ENCODE data around the gene VRTN. TPM values are rescaled to one million over a fixed set of nuclear protein-coding genes. Genes with fewer than 3 reads are reported as not detected.
A peak's percentile ranks its signal among the peaks of the same experiment; 100 is the strongest.

Gene VRTN
- total and polyA plus RNA-seq, 9 of the 15 experiments (the other 6 are each of a cell fraction or from before 2014, with no cell fraction given), result 0.05 to 0.09 (median 0.06) TPM; not detected in 6

DNA sequence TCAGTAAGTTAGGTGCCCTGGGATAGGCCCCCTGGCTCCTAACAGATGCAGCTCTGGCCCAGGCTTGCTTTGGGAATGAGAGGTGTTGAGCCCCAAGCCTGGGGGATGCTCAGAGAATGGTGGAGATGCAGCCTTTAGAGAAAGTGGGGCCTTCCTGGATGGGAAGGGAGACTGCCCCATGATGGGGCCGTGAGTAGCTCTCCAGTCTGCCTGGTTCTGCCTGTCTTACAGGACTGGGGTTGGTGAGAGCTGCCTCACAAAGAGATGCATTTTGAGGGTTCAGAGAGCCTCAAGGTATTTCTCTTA, 523 bp upstream of the VRTN start:
- Histone ChIP-seq H3K27ac (ENCODE audit: extremely low read depth, low read depth, low read length) (no peak overlapping the region), H2AFZ (ENCODE audit: low read depth, low read length) (peak overlapping the region; percentile 31; the same call in 1 of the 2 replicates), H3K9me3 (replicated peaks; ENCODE audit: control insufficient read depth, insufficient read depth, low read depth, low read length) (no peaks in the 10 kb centered on the region), H3K27me3 (ENCODE audit: control insufficient read depth in 2 of 2, insufficient read depth in 2 of 2, low read length in 2 of 2) (no peaks in the 10 kb centered on the region; a peak in 1 of 5 replicates), H3K4me1 (replicated peaks in 1 of 2; ENCODE audit: control insufficient read depth in 2 of 2, insufficient read depth in 2 of 2, low read length in 2 of 2) (peaks cover 2 to 6% of the 10 kb centered on the region in 2 experiments; a peak in 4 of 5 replicates), H3K9me1 (ENCODE audit: control insufficient read depth, insufficient read depth, low read length) (no peaks in the 10 kb centered on the region), H4K20me1 (replicated peaks; ENCODE audit: control insufficient read depth, insufficient read depth, low read length) (no peaks in the 10 kb centered on the region), H3K4me2 (ENCODE audit: insufficient read depth, low read length) (no peak overlapping the region), H3K4me3 (no peak overlapping the region), H3K36me3 (ENCODE audit: control insufficient read depth, insufficient read depth, low read length) (no peaks in the 10 kb centered on the region), H3K79me2 (ENCODE audit: control insufficient read depth, insufficient read depth, low read length) (no peaks in the 10 kb centered on the region), H3K9ac (ENCODE audit: insufficient read depth in 1 of 2, low read depth in 2 of 2, low read length in 2 of 2) (no peak overlapping the region)
- DNase-seq (ENCODE audit: extremely low read depth in 1 of 4, low spot score in 3 of 4) (no peak), FAIRE-seq (no peak), ATAC-seq (no peak)
- no TSS peak for BruUV-seq (replicated peaks)
- 13% methylated on average over 1 of the region's 1 CpG for WGBS (ENCODE audit: insufficient coverage, low coverage, missing lambda C conversion rate)
- in situ Hi-C loops (cut with MboI), result no loop called here
- CTCF ChIA-PET (ENCODE audit: low intra/inter-chr PET ratio), result no interaction called here
- intact Hi-C loops (cut with micrococcal nuclease), result no loop called here
- POLR2A ChIA-PET, result interaction anchor here (0.6 to 1.6 kb wide), 3 partner anchors 9 to 919 kb away, joined by 3 to 4 read pairs (median 4); no protein-coding TSS in a partner anchor
- TF ChIP-seq MEF2A (IDR thresholded peaks at IDR 0.05; ENCODE audit: control insufficient read depth, low read depth, low read length), result no peak
- TF ChIP-seq, protein P1, sequence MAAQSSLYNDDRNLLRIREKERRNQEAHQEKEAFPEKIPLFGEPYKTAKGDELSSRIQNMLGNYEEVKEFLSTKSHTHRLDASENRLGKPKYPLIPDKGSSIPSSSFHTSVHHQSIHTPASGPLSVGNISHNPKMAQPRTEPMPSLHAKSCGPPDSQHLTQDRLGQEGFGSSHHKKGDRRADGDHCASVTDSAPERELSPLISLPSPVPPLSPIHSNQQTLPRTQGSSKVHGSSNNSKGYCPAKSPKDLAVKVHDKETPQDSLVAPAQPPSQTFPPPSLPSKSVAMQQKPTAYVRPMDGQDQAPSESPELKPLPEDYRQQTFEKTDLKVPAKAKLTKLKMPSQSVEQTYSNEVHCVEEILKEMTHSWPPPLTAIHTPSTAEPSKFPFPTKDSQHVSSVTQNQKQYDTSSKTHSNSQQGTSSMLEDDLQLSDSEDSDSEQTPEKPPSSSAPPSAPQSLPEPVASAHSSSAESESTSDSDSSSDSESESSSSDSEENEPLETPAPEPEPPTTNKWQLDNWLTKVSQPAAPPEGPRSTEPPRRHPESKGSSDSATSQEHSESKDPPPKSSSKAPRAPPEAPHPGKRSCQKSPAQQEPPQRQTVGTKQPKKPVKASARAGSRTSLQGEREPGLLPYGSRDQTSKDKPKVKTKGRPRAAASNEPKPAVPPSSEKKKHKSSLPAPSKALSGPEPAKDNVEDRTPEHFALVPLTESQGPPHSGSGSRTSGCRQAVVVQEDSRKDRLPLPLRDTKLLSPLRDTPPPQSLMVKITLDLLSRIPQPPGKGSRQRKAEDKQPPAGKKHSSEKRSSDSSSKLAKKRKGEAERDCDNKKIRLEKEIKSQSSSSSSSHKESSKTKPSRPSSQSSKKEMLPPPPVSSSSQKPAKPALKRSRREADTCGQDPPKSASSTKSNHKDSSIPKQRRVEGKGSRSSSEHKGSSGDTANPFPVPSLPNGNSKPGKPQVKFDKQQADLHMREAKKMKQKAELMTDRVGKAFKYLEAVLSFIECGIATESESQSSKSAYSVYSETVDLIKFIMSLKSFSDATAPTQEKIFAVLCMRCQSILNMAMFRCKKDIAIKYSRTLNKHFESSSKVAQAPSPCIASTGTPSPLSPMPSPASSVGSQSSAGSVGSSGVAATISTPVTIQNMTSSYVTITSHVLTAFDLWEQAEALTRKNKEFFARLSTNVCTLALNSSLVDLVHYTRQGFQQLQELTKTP (IDR thresholded peaks at IDR 0.05; ENCODE audit: low read depth in 1 of 2, partially characterized antibody in 2 of 2), result no peak
- no peak for TF ChIP-seq HDAC8 (tag; IDR thresholded peaks at IDR 0.05)
- TF ChIP-seq PHB (CRISPR knock-in tag; IDR thresholded peaks at IDR 0.05), result no peak
